ENCODE measurements around the gene TAS2R40.

DNA sequence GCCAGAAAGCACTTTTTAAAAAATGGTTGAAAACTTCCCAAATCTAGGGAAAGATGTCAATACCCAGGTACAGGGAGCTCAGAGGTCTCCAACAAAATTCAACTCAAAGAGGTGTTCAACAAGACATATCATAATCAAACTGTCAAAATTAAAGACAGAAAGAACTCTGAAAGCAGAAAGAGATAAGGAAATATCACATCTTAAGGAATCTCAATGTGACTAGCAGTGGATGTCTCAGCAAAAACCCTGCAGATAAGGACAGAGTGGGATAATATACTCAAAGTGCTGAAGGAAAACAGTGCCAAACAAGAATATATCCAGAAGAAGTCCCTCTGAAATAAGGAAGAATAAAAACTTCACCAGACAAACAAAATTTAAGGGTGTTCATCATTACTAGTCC is 28.4 kb downstream of the TAS2R40 start:
- TF ChIP-seq, protein P1, sequence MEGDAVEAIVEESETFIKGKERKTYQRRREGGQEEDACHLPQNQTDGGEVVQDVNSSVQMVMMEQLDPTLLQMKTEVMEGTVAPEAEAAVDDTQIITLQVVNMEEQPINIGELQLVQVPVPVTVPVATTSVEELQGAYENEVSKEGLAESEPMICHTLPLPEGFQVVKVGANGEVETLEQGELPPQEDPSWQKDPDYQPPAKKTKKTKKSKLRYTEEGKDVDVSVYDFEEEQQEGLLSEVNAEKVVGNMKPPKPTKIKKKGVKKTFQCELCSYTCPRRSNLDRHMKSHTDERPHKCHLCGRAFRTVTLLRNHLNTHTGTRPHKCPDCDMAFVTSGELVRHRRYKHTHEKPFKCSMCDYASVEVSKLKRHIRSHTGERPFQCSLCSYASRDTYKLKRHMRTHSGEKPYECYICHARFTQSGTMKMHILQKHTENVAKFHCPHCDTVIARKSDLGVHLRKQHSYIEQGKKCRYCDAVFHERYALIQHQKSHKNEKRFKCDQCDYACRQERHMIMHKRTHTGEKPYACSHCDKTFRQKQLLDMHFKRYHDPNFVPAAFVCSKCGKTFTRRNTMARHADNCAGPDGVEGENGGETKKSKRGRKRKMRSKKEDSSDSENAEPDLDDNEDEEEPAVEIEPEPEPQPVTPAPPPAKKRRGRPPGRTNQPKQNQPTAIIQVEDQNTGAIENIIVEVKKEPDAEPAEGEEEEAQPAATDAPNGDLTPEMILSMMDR (IDR thresholded peaks at IDR 0.05): no peak
- no peak for TF ChIP-seq POLR2A (IDR thresholded peaks at IDR 0.05)
